C4-2B (cell line): ENCODE measurements around the gene DOCK3.
"Not testable (repeated sequence)": the region's sequence is repeated elsewhere in the genome, so short reads cannot be mapped to it uniquely, and the experiment has no call there.

Source experiments
- CTCF ChIP-seq: fragments of 450-650 bp; conservative IDR thresholded peaks from 2 replicates; pipeline ENCODE4 v1.5.1; 2017; ENCODE audit warnings: mild to moderate bottlenecking
- ZFX ChIP-seq: fragments of 450-650 bp; IDR thresholded peaks from 2 replicates; pipeline ENCODE4 v1.6.1; 2017

GRCh38 chr3:51264166-51264565 lies 589.4 kb downstream of the DOCK3 start:
- not testable (repeated sequence) for TF ChIP-seq CTCF, ZFX
